HG03457 (cell line): ENCODE data around the gene PTGFRN.
"Not testable (repeated sequence)": the region's sequence is repeated elsewhere in the genome, so short reads cannot be mapped to it uniquely, and the experiment has no call there.

ENCODE experiments used
- ATAC-seq: cut with Tn5 transposase; IDR thresholded peaks from one replicate; pipeline ENCODE4 v1.9.1; 2021; ENCODE audit warnings: moderate number of reproducible peaks; ENCODE audit not compliant: unreplicated experiment

PTGFRN gene

DNA sequence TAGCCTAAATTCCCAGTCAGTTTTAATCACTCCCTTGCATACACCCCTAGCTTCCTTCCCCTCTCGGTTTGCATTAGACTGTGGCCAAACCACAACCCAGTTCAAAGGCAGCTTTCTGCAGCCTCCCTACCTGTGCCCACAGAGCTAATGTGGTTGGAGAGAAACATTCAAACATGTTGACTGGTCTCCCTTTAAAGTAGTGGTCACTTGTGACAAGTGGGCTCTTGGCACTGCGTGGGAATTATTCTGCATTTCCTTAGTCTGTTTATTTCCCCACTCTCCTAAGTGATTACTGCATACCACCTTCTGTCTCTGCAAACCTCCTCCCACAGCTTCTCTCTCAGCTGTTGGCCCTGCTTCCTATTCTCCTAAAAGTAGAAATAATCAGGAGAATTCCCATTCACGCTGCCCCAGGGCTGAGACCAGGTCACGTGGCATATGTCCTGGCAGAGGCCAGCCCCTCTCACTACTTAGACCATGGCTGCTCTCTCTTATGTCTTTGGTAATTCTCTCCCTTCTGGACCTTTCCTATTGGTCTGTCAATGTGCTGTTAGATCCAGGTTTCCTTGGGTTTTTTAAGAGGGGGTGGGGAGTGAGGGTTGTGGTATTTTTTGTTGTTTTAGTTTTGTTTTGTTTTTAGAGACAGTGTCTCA, 53.4 kb downstream of the PTGFRN start:
- no peak for ATAC-seq

DNA sequence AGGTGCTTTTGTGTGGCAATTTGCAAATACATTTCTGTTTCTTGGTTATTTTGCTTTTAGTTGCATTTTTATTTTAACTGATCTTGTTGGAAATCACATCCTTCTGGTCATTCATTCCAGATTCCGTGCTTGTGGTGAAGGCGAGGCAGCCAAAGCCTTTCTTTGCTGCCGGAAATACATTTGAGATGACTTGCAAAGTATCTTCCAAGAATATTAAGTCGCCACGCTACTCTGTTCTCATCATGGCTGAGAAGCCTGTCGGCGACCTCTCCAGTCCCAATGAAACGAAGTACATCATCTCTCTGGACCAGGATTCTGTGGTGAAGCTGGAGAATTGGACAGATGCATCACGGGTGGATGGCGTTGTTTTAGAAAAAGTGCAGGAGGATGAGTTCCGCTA, 57.1 kb downstream of the PTGFRN start:
- no peak for ATAC-seq

DNA sequence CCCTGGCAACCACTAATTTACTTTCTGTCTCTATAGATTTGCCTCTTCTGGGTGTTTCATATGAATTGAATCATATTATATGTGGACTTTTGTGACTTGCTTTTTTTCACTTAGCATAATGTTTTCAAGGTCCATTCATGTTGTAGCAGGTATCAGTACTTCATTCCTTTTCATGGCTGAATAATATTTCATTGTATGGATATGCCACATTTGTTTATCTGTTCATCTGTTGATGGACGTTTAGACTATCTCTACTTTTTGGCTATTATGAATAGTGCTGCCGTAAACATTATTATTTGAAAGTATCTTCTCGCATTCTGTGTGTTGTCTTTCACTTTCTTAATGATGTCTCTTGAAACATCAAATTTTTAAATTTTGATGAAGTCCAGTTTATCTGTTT, 59.0 kb downstream of the PTGFRN start:
- no peak for ATAC-seq

DNA sequence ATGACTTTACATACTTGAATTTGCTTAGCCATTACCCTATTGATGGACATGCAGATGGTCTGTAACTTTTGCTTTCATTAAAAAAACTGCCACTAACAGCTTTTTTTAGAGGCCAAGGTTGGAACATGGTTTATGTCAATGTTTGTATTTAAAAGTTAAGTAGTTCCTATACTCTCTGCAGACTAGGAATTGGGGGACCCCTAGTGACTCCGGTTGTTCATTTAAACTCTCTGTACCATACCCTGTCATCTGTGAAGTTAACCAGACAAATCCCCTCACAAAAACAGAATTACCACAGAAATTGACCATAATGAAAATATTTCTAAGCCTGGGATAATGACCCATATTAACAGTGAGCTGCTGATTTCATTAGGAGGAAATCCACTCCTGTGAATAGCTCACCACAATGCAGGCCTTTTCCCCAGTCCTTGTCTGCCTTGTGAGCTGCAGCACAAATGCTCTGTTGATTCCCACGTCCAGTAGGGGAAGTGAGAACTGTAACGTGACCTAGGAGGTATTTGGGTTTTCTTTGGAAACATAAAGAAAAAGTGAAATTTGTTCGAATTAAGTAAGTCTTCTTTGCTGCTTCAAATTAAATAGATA, 61.6 kb downstream of the PTGFRN start:
- no peak for ATAC-seq

DNA sequence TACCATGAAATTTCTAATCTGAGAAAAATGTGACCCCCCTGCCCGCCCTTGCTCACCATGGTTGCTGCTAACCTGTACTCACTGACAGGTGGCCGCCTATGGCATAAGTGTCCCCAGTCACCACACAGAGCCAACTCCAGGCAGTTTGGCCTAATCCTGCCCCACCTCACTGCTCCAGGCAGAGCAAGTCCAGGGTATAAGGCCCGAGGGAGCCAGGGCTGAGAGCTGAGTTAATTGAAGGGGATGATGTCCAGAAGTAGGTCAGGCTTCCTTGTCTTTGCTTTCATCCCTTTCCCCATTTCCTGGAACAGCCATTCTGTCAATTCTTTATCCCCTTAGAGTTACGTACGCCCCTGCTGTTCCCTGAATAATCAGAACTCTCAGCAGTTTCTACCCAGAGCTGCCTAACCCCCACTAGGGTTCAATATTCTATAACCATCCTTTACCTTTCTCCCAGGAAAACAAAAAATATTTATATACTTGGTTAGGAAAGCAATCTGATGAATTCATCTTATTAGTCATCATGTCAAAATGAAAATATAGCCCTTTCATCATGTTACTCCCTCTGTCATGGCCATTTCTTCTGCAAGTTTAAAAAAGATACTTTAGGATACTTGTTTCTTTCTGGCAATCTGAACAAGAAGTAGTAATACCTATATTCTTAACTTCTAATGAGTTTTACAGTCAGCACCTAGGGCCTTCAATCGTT, 62.4 kb downstream of the PTGFRN start:
- ATAC-seq, result no peak

DNA sequence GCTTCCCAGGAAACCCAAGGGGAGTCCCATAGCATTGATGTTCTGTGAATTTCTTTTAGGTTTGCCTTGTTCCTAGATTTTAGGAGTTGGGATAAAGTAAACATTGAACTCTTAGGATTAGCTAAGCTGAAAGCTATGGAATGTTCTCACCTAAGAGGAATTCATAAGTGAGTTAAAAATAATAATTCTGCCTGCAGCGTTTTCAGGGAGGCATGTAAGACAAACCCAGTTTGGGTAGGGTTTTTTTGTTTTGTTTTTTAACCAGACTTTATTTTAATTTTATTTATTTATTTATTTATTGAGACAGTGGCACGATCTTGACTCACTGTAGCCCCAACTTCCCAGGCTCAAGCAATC, 62.9 kb downstream of the PTGFRN start:
- no peak for ATAC-seq

DNA sequence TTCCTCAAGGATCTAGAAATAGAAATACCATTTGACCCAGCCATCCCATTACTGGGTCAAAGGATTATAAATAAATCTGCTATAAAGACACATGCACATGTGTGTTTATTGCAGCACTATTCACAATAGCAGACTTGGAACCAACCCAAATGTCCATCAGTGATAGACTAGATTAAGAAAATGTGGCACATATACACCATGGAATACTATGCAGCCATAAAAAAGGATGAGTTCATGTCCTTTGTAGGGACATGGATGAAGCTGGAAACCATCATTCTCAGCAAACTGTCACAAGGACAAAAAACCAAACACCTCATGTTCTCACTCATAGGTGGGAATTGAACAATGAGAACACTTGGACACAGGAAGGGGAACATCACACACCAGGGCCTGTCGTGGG, 70.6 kb downstream of the PTGFRN start:
- ATAC-seq, result not testable (repeated sequence)

DNA sequence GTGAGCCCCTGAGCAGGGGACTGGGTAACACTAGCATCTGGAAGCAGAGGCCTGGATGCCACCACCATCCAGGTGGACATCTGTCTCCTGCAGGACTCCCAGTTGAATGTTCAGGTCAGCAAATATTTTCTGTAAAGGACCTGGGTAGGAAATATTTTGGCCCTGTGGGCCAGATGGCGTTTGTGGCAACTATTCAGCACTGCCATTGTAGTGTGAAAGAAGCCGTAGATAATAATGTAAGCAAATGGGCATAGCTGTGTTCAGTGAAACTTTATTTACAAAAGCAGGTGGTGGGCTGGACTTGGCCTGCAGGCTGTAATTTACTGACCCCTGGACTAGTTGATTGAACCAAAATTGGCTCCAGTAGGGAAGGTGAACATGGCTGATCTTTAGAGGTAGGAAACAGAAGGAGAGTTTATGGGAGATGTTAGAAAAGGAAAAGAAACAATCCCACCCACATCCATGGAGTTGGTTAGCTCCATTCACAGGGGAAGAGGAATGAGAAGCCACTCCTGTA, 71.9 kb downstream of the PTGFRN start:
- ATAC-seq, result no peak

DNA sequence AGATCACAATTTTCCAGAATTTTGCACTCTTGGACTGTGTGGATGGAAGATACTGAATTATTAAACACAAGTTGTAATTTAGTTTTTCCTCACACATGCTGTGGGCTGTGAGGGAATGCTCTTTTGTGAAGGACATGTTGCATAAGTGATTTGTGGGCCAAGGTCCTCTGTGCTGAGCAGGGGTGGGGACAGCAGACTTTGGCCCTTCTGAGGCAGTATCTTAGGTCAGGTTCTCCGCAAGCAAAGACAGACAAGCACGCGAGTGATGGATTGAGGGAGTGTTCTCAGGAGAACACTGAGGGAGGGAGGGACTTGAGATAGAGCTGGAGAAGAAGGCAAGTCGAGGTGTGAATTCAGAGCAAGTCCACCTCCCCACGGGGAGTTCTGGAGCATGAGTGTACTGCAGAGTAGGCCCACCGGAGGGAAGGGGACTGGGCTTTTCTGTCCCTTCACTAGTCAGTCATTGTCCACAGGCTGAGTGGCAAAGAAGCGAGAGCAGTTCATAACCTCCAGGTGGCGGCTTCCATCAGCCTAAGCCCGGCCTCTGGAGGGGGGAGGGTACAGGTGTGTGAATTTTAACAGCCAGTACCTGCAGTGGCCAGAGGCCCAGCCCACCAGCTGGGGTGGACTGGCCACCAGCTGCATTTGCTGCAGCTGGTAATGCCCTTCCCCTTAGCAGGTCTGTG, 72.7 kb downstream of the PTGFRN start:
- ATAC-seq, result no peak

DNA sequence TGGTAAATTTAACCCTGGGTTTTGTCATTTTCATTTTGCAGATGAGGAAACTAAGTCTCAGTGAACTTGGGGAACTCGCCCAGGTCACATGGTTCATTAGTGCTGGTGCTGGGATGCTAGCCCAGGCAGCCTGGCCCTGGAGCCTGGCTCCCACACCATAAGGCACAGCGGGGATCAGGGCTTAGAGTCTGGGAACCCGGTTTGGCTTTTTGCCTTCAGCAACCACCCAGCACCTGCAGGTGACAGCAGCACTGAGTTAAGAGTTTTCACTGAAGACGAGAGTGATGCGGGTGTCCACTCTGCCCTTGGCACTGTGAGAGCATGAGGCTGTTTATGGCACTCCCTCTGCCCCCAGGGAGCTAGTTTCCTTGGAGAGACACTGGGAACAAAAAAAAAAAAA, 73.4 kb downstream of the PTGFRN start:
- no peak for ATAC-seq

DNA sequence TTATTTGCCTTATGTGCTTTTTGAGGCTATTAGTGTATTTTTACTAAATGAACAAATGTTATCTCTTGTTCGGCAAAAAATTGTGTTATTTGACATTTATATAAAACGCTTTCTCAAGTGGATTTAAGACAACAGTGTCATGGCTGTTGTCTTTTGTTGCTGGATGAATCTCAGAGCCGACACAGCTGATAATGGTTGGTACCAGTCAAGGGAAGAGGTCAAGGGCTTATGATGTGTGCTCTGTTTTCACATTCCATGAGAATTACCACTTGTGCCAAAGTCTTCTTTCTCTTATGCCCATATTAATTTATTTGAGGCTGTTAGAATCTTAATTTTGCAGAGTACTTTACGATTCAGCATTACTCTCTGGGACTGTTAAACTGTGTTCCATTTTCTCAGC, 74.0 kb downstream of the PTGFRN start:
- ATAC-seq, result no peak

DNA sequence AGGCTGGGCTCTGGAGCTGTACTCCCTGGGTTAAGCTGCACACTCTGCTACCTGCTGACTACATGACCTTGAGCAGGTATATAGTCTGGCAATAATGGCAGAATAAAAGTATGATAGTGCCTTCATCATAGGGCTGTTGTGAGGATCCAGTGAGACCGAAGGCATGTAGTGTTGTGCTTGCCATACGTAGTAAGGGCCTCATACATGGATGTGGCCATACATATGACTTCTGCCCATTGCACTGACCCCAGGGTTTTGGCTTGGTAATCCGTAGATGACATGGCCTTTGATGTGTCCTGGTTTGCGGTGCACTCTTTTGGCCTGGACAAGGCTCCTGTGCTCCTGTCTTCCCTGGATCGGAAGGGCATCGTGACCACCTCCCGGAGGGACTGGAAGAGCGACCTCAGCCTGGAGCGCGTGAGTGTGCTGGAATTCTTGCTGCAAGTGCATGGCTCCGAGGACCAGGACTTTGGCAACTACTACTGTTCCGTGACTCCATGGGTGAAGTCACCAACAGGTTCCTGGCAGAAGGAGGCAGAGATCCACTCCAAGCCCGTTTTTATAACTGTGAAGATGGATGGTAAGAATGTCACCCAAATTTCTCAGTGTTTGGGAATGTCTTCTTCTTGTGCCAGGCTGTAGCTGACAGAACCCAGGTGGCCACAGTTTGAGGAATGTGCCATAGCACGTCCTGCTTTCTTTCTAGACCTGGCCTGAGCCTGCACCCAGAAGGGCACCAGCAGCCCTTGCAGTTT, 74.9 kb downstream of the PTGFRN start:
- ATAC-seq, result no peak

DNA sequence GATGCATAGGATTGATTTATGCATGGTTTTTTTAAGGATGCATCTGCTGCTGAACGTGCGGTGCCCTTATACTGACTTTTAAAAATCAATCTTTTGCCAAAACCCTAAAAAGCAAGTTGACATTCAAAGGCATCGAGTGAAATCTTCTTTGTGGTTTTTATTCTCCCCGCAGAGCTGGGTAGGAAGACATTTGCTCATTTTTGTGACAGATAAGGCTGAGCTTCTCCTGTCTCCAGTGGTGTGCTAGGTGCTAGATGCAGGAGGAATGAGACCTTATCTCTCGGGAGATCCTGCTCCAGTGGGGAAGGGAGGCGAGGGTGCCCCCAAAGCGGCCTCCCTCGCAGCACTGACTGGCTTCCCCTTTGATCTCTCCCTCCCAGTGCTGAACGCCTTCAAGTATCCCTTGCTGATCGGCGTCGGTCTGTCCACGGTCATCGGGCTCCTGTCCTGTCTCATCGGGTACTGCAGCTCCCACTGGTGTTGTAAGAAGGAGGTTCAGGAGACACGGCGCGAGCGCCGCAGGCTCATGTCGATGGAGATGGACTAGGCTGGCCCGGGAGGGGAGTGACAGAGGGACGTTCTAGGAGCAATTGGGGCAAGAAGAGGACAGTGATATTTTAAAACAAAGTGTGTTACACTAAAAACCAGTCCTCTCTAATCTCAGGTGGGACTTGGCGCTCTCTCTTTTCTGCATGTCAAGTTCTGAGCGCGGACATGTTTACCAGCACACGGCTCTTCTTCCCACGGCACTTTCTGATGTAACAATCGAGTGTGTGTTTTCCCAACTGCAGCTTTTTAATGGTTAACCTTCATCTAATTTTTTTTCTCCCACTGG, 76.9 kb downstream of the PTGFRN start:
- ATAC-seq, result no peak

DNA sequence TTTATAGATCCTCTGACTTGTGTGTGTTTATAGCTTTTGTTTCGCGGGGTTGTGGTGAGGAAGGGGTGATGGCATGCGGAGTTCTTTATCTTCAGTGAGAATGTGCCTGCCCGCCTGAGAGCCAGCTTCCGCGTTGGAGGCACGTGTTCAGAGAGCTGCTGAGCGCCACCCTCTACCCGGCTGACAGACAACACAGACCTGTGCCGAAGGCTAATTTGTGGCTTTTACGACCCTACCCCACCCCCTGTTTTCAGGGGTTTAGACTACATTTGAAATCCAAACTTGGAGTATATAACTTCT, 77.5 kb downstream of the PTGFRN start:
- no peak for ATAC-seq

DNA sequence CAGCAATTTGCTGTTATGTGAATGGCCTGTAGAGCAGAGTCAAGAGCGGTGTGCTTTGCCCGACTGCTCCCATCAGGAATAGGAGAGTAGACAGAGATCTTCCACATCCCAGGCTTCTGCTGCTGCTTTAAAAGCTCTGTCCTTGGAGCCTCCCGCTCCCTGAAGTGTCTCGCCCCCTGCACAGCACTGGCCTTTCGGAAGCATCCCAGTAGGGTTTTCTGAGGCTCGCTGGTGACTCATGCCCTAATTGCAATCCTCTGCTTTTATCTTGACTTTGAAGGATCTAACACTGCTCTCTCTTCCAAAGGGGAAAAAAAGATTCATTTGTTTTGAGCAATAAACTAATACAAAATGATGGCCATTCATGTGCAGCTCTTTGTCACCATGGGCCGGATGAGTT, 78.5 kb downstream of the PTGFRN start:
- no peak for ATAC-seq

DNA sequence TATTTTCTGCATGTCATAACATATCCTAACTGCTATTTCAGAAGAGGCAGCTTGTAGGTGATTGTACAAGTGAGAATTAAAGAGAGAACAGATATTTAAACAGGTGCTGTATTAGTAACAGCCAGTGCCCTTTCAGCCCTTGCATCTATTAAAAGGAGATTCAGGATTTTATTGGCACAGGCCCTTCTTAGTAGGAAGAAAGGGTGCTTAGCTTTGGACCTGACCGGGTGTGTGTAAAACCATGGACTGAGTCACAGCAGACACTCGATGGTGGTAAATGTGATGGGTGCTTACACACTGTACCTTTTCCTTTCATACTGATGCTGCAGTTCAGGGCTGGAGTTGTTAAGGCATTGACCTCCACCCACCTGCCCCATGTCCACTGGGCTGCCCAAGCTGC, 79.2 kb downstream of the PTGFRN start:
- ATAC-seq, result no peak

DNA sequence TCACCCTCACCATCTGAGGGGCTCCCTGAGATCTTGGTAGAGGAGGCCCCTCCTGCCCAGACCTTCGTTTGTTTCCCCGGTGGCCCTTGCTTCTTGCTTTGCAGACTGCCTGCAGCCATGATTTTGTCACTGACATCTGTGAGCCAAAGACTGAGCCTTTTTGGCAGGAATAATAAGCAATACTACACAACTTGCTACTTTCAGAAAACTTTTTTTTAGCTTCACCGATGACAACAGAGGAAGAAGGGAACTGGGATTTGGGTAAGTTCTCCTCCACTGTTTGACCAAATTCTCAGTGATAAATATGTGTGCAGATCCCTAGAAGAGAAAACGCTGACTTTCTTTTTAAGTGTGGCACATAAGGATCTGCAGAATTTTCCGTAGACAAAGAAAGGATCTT, 80.1 kb downstream of the PTGFRN start:
- ATAC-seq, result no peak

DNA sequence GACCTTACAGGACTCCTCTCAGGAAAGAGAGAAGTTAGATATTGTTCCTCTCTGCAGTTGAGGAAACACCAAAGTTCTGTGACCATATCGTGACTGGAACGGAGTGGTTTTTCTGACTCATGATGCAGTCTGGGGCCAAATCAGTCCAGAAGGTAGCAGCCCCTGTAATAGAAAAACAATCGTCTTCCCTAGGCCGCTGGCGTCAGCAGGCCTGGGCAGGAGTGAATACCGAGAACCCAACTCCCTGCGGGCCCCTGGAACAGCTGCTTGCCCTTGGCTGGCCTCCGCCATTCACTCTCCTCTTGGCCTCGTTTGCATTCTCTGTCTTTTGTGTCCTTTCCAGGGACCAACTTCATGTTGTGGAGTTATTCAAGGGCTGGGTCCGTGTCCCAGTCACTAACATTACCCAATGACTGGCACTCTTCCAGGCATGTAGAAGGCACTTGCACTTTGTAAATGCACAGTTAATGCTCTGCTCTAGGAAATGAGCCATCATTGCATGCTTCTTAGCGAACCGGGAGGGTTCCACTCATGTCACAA, 81.0 kb downstream of the PTGFRN start:
- no peak for ATAC-seq

DNA sequence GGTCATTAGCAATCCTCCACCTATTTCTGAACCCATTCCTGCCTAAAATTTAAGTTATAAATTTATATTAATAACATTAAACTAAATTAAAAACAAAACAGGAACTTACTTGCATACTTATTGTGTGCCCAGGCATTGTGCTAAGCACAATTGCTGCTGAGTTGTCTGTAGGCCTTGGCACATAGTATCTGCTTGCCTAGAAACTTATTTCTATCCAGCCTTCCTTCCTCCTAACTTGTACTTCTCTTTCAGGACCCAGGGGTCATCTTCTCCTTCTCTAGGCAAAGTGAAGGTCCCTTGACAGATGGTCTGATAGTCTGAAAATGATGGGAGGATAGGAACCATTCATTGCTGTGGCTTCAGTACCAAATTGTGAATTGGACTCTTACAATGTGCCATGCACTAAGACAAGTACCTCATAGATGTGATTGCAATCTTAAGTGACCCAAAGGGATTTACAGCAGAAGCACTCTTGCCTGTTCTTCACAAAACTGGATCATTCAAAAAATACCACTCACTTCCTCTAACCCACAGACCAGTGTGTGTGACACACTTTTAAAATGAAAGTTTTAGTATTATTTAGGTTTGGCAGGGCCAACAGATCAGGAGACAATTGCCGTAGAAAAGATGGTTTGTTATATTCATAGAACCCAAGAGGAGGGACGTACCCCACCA, 81.6 kb downstream of the PTGFRN start:
- no peak for ATAC-seq

DNA sequence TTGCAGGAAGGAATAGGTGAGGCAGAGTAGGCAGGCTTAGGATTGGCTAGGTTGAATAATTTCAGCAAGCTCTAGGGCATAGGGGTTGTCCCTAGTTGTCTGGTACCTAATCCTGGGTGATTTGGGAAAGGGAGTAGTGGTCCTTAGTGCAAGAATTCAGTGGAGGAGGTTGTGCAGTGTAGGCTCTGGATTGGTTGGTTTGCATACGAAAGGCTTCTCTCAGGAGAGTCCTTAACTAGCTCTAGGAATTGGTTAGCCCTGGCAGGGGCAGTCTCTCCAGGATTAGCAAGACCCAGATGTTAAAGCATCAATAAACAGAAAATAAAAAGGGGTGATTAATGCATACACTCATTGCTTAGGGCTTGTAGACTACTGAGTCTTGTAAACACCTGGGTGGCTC, 82.2 kb downstream of the PTGFRN start:
- ATAC-seq, result no peak
